T-helper 2 cell treated with Interferon-gamma antibody and Interleukin-4, amounts not matched to agents 5 μg/mL and 100 μg/mL, for 36 hours (primary cell): Measurements from ENCODE around the gene PI16.

Experiments used
- DNase-seq: peaks from one replicate; pipeline ENCODE4 v3.0.0; 2021; ENCODE audit warnings: low spot score
- H3K27ac Mint-ChIP-seq: one replicate; pipeline ENCODE4 v1.8.0; 2021; ENCODE audit warnings: mild to moderate bottlenecking, mixed read lengths
- H3K27me3 Mint-ChIP-seq: one replicate; pipeline ENCODE4 v1.8.0; 2021; ENCODE audit warnings: low read depth, mixed read lengths
- H3K36me3 Mint-ChIP-seq: one replicate; pipeline ENCODE4 v1.8.0; 2021; ENCODE audit warnings: low read depth, mixed read lengths
- H3K4me1 Mint-ChIP-seq: one replicate; pipeline ENCODE4 v1.8.0; 2021; ENCODE audit warnings: low read depth, mixed read lengths
- H3K4me3 Mint-ChIP-seq: one replicate; pipeline ENCODE4 v1.8.0; 2022; ENCODE audit warnings: mild to moderate bottlenecking, moderate library complexity, mixed read lengths
- H3K9me3 Mint-ChIP-seq: one replicate; pipeline ENCODE4 v1.8.0; 2021; ENCODE audit warnings: mixed read lengths

Gene PI16

DNA sequence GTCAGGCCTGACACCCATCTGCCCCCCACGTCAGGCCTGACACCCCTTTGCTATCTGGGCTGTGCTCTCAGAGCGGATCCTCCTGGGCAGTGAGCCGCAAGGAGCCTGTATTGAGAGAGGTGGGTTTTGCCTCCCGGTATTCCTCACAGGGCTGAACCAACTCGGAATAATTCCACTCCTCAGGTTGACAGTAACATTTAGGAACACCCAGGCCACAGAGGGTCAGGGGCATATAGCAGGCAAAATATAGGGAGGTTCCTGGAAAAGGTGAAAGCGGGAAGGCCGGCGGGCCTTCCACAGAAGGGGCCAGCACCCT is 44.1 kb downstream of the PI16 start:
- H3K9me3 Mint-ChIP-seq: no peaks in the 10 kb centered on the region
- no peak overlapping the region for H3K4me3 Mint-ChIP-seq
- no peak for DNase-seq
- H3K27ac Mint-ChIP-seq: no peak overlapping the region
- H3K4me1 Mint-ChIP-seq: no peaks in the 10 kb centered on the region
- H3K36me3 Mint-ChIP-seq: no peaks in the 10 kb centered on the region
- peaks cover 25% of the 10 kb centered on the region for H3K27me3 Mint-ChIP-seq

DNA sequence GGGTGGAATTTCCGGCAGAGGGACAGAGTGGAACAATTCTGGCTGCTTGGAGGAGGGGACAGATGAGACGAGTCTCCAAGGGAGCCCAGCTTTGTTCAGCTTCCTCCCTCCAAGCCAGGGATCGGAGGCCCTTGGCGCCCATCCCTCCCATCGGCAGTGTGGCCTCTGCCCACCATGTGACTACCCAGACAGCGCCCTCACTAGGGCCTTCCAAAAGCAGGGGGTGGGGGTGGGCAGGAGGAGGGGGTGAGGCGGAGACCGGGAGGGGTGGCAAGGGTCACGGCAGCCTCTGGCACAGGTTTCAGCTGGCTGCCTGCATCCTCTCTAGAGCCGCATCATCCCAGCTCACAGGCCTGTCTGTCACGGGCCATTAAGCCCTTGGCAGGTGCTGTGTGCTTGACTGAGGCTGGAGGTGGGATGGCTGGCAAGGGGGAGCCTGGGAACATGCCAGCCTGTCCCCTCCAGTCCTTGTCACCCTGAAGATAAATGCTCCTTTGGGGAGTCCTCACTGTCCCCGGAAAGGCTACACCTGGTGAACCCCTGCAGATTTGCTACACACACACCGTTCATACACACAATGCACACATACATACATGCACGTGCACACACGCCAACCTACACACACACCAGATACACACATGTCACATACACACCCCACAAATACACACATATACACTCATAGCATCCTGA is 44.7 kb downstream of the PI16 start:
- no peaks in the 10 kb centered on the region for H3K4me1 Mint-ChIP-seq
- DNase-seq: no peak
- H3K27me3 Mint-ChIP-seq: peaks cover 21% of the 10 kb centered on the region
- no peak overlapping the region for H3K4me3 Mint-ChIP-seq
- no peaks in the 10 kb centered on the region for H3K9me3 Mint-ChIP-seq
- H3K27ac Mint-ChIP-seq: no peak overlapping the region
- H3K36me3 Mint-ChIP-seq: no peaks in the 10 kb centered on the region

DNA sequence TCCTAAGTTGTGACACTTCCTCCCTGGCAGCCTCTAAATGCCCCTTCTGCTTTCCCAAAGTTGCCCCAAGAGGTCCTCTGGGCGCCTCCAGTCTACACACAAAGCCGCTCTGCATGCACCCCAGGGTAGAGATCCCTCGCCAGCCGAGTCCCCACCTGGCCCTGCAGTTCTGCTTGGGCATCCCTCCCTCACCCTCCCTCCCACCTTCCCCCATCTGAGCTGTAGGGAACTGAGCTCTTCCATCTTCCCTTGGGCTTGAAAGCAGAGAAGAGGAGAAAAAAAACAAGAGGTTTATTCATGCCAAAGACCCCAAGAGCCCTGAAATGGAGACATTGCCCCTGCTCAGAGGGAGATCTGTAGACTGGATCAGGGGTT is 45.2 kb downstream of the PI16 start:
- Mint-ChIP-seq H3K9me3 (no peaks in the 10 kb centered on the region), H3K4me1 (no peaks in the 10 kb centered on the region), H3K4me3 (no peak overlapping the region), H3K36me3 (no peaks in the 10 kb centered on the region), H3K27ac (no peak overlapping the region), H3K27me3 (peaks cover 17% of the 10 kb centered on the region)
- DNase-seq: no peak

DNA sequence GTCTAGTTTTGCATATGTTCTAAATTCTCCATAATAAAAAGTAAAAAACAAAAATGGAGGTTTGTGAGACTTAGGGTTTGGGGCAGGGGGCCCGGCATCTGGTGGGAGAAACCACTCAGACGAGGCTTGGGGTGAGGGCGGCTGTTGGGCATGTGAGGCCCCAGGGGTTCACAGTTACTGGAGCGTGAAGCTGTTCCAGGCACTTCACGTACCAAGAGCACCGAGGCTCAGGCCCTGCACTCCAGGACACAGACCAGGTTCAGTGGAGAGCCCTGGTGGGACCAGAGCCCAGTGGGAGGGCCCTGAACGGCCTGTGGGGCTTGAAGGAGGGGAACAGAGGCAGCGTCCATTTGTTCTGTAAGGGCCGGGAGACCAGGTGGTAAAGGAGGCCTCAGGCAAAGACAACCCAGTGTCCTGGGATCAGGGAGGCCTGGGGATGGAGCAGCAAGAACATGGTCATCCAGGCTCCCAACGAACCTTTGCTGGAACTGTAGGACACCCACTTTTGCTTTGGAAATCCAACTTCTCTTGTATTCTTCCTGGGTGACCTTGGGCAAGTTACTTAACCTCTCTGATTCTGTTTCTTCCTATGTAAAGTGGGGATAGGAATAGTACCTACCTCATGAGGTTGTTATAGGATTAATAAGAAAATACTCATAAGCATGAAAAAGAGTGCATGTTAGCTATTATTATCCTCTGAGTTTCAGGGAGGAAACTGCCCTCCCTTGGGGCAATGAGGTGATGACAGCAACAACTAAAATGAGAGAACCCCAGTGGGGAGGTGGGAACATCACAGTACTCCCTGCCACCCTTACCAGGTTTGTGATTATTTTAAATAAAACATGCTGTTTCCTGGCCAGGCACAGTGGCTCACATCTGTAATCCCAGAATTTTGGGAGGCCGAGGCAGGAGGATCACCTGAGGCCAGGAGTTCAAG is 49.8 kb downstream of the PI16 start:
- H3K9me3 Mint-ChIP-seq: no peaks in the 10 kb centered on the region
- no peak overlapping the region for H3K4me3 Mint-ChIP-seq
- peaks cover 7% of the 10 kb centered on the region for H3K27me3 Mint-ChIP-seq
- peaks cover 14% of the 10 kb centered on the region for H3K4me1 Mint-ChIP-seq
- H3K36me3 Mint-ChIP-seq: no peaks in the 10 kb centered on the region
- H3K27ac Mint-ChIP-seq: no peak overlapping the region
- no peak for DNase-seq

DNA sequence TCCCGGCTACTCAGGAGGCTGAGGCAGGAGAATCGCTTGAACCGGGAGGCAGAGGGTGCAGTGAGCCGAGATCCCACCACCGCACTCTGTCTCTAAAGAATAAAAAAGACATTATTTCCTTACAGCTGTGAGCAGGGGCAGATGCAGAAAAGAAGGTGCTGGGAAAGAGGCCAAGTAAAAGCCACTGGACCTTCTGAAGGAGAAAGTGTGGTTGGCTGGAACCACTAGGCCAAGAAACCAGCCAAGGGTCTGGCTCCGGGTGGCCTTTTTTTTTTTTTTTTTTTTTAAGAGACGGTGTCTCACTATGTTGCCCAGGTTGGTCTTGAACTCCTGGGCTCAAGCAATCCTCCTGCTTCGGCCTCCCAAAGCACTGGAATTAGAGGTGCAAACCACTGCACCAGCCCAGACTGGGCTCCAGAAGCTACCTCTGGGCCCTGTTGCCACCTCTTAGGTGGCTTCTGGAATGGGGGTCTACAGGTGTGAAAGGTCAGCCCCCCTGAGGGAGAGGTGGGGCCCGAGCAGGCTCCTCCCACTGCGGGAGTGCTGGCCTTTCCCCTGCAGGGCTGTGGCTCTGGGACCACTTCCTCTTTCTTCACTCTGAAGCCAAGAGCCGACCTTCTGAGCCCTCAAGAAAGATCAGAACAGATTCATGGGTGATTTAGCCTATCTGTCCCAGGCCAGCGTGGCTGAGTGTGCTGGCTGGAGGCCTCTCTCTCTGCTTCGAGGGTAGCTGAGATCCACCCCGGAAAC is 50.7 kb downstream of the PI16 start, which contains the start of gene FGD2:
Gene FGD2, plus strand, starts transcription at position 595 of the 750 bp plus-strand sequence. CDS start 163 bp downstream, outside the sequence.
- DNase-seq: no peak
- Mint-ChIP-seq H3K27me3 (peaks cover 7% of the 10 kb centered on the region), H3K36me3 (no peaks in the 10 kb centered on the region), H3K4me3 (peak within 1 kb of the TSS; percentile 27), H3K4me1 (peaks cover 14% of the 10 kb centered on the region), H3K9me3 (no peaks in the 10 kb centered on the region), H3K27ac (peak within 1 kb of the TSS; percentile 60)

DNA sequence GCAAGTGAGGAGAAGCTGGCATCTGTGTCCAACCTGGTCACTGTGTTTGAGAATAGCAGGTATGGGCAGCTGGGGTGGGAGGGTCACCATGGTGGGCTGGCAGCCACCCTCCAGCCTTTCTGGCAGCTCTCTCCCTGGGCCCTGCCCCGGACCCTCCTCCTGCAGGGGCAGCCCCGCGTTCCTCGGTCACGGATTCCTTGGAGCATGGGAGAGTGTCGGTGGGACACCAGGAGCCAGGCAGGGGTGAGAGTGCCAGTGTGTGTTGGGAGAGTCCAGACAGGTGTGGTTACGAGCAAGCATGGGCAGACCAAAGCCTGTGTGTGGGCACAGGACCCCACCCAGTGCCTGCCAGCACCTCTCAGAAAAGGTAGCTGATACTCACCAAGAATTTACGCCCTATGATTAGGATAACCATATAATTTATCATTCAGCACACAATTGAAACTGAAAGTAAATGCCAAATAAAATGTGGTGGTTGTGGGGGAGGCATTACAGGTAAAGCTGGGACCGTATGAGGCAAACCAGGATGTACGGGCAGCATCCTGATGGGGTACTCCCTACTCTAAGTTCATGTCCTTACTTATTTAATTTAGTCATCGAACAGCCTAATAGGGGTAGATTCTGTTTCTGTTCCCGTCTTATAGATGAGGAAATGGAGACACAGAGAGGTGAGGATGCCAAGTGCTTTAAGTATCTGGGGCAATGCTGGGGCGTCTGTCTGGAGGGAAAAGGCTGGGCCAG is 51.5 kb downstream of the PI16 start:
- H3K27me3 Mint-ChIP-seq: peaks cover 4% of the 10 kb centered on the region
- H3K9me3 Mint-ChIP-seq: no peaks in the 10 kb centered on the region
- peak overlapping the region; percentile 27 for H3K4me3 Mint-ChIP-seq
- H3K4me1 Mint-ChIP-seq: peaks cover 14% of the 10 kb centered on the region
- peak overlapping the region; percentile 60 for H3K27ac Mint-ChIP-seq
- DNase-seq: no peak
- no peaks in the 10 kb centered on the region for H3K36me3 Mint-ChIP-seq

DNA sequence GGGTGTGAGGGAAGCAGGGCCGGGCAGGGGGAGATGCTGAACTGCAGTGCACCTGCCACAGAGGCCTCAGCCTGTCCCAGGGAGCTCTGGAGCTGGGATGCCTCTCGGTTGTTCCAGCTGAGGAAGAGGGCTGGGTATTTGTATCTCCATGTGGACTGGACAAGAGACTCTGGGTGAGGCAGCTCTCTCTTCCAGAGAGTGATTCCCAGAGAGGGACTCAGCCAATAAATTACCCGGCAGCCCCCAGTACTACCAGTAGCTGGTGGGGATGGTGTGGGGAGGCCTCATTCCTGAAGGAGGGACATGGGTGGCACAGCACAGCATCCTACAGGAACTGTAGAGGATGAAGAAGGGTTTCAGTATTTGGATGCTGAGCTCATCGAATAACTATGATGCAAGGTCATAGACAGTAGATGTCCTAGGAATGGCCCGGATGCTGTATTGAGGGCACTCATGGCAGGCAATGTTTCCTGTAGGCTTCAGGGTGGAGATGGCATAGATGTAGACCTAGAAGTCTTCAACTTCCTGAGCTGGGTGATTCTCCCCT is 52.3 kb downstream of the PI16 start:
- Mint-ChIP-seq H3K27me3 (peaks cover 4% of the 10 kb centered on the region), H3K27ac (peak overlapping the region; percentile 1), H3K4me1 (peaks cover 15% of the 10 kb centered on the region), H3K9me3 (no peaks in the 10 kb centered on the region), H3K36me3 (no peaks in the 10 kb centered on the region), H3K4me3 (no peak overlapping the region)
- DNase-seq: no peak

DNA sequence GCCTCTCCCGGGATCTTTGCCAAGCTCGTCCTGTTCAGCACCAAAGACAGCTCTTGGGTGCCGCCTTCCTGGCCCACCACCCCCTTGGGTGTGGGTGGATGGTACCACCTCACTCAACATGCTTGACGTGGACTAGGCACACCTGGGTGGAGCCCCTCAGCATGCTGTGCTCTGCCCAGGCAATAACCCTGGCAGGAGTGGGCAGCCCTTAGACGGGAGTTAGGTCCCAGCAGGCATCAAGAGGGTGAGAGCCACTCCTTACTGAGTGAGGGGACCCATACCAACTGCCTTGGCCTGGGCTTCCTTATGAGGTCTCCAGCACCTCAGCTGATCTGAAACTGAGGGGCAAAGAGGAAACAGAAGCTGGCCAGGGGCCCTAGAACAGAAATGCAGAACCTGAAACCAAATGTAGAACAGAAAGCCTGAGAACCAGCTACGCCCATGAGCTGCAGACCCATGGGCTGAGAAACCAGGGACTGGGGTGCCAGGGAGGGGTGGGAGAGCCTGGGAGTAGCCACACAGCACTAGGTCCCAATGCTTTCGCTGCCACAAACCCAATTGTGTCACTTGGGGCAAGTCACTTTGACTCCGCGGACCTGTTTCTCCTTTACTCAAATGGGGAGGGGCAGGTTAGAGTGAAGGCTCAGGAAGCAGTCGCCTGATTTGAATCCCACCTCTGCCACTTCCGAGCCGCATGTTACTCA is 53.0 kb downstream of the PI16 start:
- H3K9me3 Mint-ChIP-seq: no peaks in the 10 kb centered on the region

DNA sequence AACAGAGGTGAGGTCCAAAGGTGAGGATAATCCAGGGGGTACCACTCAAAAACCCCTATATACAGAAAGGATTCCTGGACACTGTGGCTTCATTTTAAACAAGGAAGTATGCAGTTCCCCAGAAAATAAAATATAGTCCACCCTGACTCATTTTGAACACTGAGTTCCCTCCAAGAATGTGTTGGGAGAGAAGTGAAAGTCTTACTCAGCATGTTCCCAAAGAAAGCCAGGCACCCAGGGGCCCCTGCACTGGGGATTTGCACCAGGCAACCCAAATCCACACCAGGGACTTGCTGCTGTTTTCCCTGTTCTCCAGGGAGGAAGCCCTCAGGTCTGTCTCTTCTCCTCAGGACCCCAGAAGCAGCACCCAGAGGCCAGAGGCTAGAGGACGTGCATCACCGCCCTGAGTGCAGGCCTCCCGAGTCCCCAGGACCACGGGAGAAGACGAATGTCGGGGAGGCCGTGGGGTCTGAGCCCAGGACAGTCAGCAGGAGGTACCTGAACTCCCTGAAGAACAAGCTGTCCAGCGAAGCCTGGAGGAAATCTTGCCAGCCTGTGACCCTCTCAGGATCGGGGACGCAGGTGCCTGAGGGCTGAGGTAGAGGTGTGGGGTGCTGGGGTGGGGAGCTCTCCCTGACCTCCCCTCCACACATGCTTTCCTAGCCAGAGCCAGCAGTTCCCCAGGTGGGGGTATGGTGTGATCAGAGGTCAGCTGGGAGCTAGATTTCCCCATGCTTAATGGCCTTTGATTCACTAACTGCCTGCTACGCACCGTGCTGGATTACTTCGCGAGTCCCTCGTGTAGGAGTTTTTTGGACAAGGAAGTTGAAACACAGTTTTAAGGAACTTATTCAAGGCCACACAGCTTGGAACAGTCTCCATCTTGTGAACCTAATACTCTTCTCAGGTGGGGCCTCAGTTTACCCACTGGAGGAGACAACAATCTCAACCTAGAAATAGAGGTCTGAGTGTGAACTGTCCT is 54.2 kb downstream of the PI16 start:
- H3K4me3 Mint-ChIP-seq: no peak overlapping the region
- H3K9me3 Mint-ChIP-seq: no peaks in the 10 kb centered on the region
- H3K4me1 Mint-ChIP-seq: peaks cover 15% of the 10 kb centered on the region
- H3K36me3 Mint-ChIP-seq: no peaks in the 10 kb centered on the region
- DNase-seq: no peak
- no peaks in the 10 kb centered on the region for H3K27me3 Mint-ChIP-seq
- no peak overlapping the region for H3K27ac Mint-ChIP-seq

More for the DNA sequence above, 53.0 kb downstream of the PI16 start:
- Mint-ChIP-seq H3K27ac (no peak overlapping the region), H3K36me3 (no peaks in the 10 kb centered on the region), H3K27me3 (no peaks in the 10 kb centered on the region), H3K4me3 (no peak overlapping the region), H3K4me1 (peaks cover 15% of the 10 kb centered on the region)
- no peak for DNase-seq

DNA sequence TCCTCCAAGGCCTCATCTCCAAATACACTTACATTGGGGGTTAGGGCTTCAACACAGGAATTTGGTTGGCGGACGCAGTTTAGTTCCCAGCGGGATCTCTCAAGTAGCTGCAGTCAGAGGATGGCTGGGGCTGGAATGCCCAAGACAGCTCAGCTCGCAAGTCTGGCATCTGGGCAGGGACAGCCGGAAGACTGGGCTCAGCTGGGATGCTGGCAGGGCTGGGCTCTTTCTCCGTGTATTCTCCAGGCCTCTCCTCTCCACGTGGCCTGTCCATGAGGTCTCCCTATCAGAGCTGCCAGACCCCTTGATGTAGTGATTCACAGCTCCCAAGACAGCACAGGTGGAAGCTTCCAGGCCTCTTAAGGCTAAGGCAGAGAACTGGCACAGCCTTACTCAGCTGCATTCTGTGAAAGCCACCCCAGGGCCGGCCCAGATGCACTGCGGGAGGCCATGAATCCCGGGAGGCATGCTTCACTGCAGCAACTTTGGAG is 55.9 kb downstream of the PI16 start:
- Mint-ChIP-seq H3K27ac (no peak overlapping the region), H3K4me3 (no peak overlapping the region), H3K4me1 (peaks cover 14% of the 10 kb centered on the region), H3K27me3 (no peaks in the 10 kb centered on the region), H3K9me3 (no peaks in the 10 kb centered on the region), H3K36me3 (no peaks in the 10 kb centered on the region)
- no peak for DNase-seq

DNA sequence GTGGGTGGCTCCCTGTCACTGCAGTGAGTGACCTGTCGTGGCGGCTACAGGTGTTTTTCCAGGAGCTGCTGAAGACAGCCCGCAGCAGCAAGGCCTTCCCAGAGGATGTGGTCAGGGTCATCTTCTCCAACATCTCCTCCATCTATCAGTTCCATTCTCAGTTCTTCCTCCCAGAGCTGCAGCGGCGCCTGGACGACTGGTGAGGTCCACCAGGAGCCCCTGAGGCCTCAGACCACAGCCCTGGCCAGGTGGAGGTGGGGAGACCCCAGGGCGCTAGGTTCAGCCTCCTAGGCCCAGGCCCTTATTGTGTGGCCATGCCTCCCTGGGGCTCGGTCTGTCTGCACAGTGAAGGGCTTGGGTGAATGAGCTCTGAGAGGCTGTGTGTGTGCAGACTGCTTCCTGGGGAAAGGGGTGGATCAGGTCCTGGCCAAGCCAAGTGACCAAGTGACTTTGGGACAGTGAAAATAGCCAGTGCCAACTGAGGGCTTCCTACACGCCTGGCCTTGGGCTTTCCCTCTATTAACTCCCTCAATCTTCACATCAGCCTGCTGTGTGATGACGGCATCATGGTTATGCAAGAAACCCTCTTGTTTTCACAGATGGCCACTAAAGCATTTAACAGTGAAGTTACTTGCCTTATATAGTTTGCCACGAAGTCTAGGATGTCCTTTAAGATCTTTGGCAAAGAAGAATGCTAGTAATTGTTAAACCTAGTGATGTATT is 57.3 kb downstream of the PI16 start:
- Mint-ChIP-seq H3K4me3 (no peak overlapping the region), H3K36me3 (no peaks in the 10 kb centered on the region), H3K4me1 (peaks cover 3% of the 10 kb centered on the region), H3K27me3 (no peaks in the 10 kb centered on the region), H3K27ac (no peak overlapping the region), H3K9me3 (no peaks in the 10 kb centered on the region)
- DNase-seq: no peak
